Astrocyte of the cerebellum (primary cell): ENCODE measurements around the gene MCCC2.
A peak's percentile ranks its signal among the peaks of the same experiment; 100 is the strongest.

Experiments used
- DNase-seq: peaks from one replicate; pipeline ENCODE4 v3.0.0-alpha.2; 2011; ENCODE audit warnings: low read depth
- H3K4me3 ChIP-seq: 2 replicates; pipeline ENCODE4 v1.5.1; 2011; ENCODE audit warnings: mild to moderate bottlenecking, low read depth, low read length, moderate library complexity
- CTCF ChIP-seq: IDR thresholded peaks from 2 replicates; pipeline ENCODE4 v1.5.1; 2012; ENCODE audit warnings: low read length, low read depth, moderate library complexity, mild to moderate bottlenecking; ENCODE audit errors: missing control alignments
- in situ Hi-C: cut with HindIII; loops from 2 replicates; pipeline ENCODE4 v1.10.0; 2017; ENCODE audit warnings: low sequenced_read_pairs

The MCCC2 gene

GRCh38 chr5:71587766-71588532, 809 bp downstream of the MCCC2 start:
- in situ Hi-C loops, result no loop called here
- H3K4me3 ChIP-seq, result peak overlapping the region; percentile 63
- no peak for TF ChIP-seq CTCF
- DNase-seq, result no peak

GRCh38 chr5:71588533-71588885, 1.4 kb downstream of the MCCC2 start:
- in situ Hi-C loops, result no loop called here
- TF ChIP-seq CTCF, result no peak
- H3K4me3 ChIP-seq, result no peak overlapping the region
- no peak for DNase-seq

GRCh38 chr5:71589903-71590302, 2.8 kb downstream of the MCCC2 start:
- in situ Hi-C loops, result no loop called here
- no peak for TF ChIP-seq CTCF
- H3K4me3 ChIP-seq, result no peak overlapping the region
- DNase-seq, result no peak

- no peak for DNase-seq
- no peak for TF ChIP-seq CTCF
- in situ Hi-C loops, result no loop called here
- no peak overlapping the region for H3K4me3 ChIP-seq
These were observed 4.0 kb downstream of the MCCC2 start for GRCh38 chr5:71591100-71591499.

GRCh38 chr5:71596169-71596568, 9.0 kb downstream of the MCCC2 start:
- DNase-seq, result no peak
- no peak for TF ChIP-seq CTCF
- no peak overlapping the region for H3K4me3 ChIP-seq
- in situ Hi-C loops, result no loop called here

GRCh38 chr5:71597001-71597400, 9.9 kb downstream of the MCCC2 start:
- no peak for DNase-seq
- no peak for TF ChIP-seq CTCF
- in situ Hi-C loops, result no loop called here
- no peak overlapping the region for H3K4me3 ChIP-seq

- in situ Hi-C loops, result no loop called here
- no peak for TF ChIP-seq CTCF
- no peak for DNase-seq
- no peak overlapping the region for H3K4me3 ChIP-seq
These were observed 13.6 kb downstream of the MCCC2 start for GRCh38 chr5:71600783-71601182.
